K562 (cell line): ENCODE measurements around the gene ARID3B.

ENCODE experiments used
- BDP1 ChIP-seq: IDR thresholded peaks from 3 replicates; pipeline ENCODE4 v1.6.1; 2011; ENCODE audit not compliant: insufficient read length, insufficient read depth
- SNRNP70 ChIP-seq: fragments of 200-400 bp; formaldehyde crosslinking; optimal IDR thresholded peaks from 2 replicates; pipeline ENCODE3; 2017; ENCODE audit warnings: low read depth, low read length
- ZNF134 ChIP-seq: fragments of 250-450 bp; sonication (Bioruptor Pico); conservative IDR thresholded peaks from 2 replicates; pipeline ENCODE4 v1.4.0; 2020

DNA sequence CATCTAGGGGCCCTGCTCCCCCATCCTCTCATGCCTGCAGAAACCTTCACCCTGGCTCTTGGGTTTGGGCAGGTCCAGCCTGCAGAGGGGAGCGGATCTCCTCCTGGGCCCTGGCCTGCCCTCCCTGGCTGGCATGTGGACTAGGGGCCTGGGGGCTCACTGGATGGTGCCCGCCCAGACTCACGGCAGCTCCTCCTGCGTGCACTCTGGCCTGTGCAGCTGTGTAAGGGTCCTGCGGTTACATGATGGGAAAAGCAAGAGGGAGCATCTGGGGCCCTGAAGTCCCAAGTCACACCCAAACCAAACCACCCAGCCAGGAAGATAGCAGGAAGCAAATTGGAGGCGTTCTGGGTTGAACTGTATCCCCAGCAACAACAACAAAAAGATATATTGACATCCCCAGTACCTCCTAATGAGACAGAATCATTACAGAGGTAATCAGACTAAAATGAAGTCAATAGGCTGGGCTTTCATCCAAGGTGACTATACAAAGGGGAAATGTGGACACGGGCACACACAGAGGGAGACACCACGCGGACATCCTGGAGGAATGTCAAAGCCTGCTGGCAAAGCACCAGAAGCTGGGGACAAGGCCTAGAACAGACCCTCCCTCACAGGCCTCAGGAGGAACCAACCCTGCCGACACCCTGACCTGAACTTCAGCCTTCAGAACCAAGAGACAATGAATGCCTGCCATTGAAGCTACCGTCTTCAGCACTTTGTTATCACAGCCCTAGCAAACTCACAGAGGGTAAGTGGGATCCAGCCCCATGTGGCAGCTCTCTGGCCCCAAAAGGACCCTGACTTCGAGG lies 64.2 kb downstream of the ARID3B start:
- TF ChIP-seq ZNF134 (CRISPR knock-in tag): no peak
- no peak for TF ChIP-seq SNRNP70
- TF ChIP-seq BDP1: no peak
